Measurements from ENCODE around the gene ECEL1.

DNA sequence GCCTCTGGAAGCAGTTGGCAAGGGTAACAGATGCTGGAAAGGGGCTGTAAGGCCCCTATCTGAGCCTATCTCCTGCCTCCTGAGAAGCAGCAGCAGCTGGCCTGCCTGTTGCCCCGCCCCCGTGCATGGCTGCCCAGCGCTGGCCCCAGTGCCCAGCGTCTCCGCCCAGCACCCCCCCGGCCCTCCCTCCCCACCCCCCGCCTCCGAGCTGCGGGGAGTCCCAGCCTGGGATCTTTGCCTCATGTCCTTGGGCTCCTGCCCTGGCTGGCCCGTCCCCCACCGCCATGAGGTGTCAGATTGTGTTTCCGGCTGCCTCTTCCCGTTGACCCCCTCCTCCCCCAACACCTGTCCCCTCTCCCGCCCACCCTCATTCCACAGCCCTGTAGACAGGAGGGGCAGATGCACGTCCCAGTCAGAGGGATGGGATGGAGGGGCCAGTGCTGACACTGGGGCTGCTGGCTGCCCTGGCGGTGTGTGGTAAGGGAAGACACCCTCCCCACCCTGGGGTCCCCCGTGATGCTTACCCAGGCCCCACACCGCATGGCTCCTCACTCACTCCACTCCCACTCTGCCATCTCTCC lies 38.2 kb upstream of the ECEL1 start, which contains the start of gene CHRND:
- TF ChIP-seq EZH2phosphoT487 (IDR thresholded peaks at IDR 0.05; ENCODE audit: insufficient read depth, low read depth) = no peak
- TF ChIP-seq EZH2 (IDR thresholded peaks at IDR 0.05; ENCODE audit: insufficient read depth, poor library complexity, severe bottlenecking) = no peak
